SK-MEL-5 (cell line): ENCODE results near the gene FAS. TPM values are rescaled to one million over a fixed set of nuclear protein-coding genes. Genes with fewer than 3 reads are reported as not detected.
A peak's percentile ranks its signal among the peaks of the same experiment; 100 is the strongest.

Experiments used
- DNase-seq: peaks from one replicate; pipeline ENCODE4 v3.0.0-alpha.2; 2016; ENCODE audit warnings: low read depth, low spot score
- in situ Hi-C: cut with HindIII; loops from 2 replicates; pipeline ENCODE4 v1.10.0; 2016; ENCODE audit warnings: low sequenced_read_pairs, high pct_unique_total_duplicates, low pct_unique_long_range_greater_than_20kb
- polyA plus RNA-seq, 2 experiments: library from polyadenylated mRNA; depleted of rRNA; stranded (reverse); fragments of >200 nt; gene quantifications; 2 replicates each; pipeline ENCODE4 v1.2.3, GENCODE V29; 2015
- total RNA-seq: library from RNA; depleted of rRNA; stranded (reverse); fragments of >200 nt; shearing (Covaris generic); gene quantifications from 2 replicates; pipeline ENCODE4 v1.2.3, GENCODE V29; 2014; rRNA removed

Gene FAS
- 3.4 and 7.3 TPM in 2 replicates for total RNA-seq
- 2.9 and 3.8 TPM in 2 replicates for polyA plus RNA-seq (2015; cell fraction: cytosol; rRNA removed)
- polyA plus RNA-seq (2015; cell fraction: nucleus; rRNA removed), result 3.7 and 8.4 TPM in 2 replicates

DNA sequence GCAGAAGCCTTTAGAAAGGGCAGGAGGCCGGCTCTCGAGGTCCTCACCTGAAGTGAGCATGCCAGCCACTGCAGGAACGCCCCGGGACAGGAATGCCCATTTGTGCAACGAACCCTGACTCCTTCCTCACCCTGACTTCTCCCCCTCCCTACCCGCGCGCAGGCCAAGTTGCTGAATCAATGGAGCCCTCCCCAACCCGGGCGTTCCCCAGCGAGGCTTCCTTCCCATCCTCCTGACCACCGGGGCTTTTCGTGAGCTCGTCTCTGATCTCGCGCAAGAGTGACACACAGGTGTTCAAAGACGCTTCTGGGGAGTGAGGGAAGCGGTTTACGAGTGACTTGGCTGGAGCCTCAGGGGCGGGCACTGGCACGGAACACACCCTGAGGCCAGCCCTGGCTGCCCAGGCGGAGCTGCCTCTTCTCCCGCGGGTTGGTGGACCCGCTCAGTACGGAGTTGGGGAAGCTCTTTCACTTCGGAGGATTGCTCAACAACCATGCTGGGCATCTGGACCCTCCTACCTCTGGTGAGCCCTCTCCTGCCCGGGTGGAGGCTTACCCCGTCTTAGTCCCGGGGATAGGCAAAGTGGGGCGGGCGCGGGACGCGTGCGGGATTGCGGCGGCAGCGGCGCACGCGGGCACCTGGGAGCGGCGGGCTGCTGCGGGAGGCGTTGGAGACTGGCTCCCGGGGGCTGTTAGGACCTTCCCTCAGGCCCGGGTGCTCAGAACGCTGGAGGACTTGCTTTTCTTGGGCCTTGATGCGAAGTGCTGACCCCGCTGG lies at the start of gene FAS:
Gene FAS, plus strand, starts transcription at position 415 of the 777 bp plus-strand sequence. Its CDS starts 79 bp downstream, at position 494.
- in situ Hi-C loops, result no loop called here

GRCh38 chr10:88941026-88941425 lies 49.6 kb upstream of the FAS start:
- no peak for DNase-seq
- in situ Hi-C loops, result no loop called here

More for the DNA sequence above, at the start of gene FAS:
- peak; percentile 22 for DNase-seq

DNA sequence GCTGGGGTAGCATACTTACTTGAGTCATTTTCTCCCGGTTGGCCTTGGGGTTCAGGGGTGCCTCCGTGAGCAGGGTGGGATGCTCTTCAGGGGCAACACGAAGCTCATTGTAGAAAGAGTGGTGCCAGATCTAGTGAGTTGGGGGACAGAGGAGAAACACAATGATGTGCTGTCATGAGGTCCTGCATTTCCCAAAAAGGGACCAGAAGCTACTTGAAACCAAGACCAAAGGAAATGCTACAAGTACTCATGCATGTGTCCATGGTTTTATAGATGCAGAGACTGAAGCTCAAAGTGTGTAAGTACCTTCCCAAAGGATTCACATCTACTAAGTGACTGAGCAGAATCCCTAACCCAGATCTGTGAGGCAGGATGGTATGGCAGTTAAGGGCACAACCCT lies 46.8 kb upstream of the FAS start:
- no peak for DNase-seq
- in situ Hi-C loops, result no loop called here

- DNase-seq, result no peak
- in situ Hi-C loops, result no loop called here
These were observed 45.8 kb upstream of the FAS start for GRCh38 chr10:88944813-88945212.

DNA sequence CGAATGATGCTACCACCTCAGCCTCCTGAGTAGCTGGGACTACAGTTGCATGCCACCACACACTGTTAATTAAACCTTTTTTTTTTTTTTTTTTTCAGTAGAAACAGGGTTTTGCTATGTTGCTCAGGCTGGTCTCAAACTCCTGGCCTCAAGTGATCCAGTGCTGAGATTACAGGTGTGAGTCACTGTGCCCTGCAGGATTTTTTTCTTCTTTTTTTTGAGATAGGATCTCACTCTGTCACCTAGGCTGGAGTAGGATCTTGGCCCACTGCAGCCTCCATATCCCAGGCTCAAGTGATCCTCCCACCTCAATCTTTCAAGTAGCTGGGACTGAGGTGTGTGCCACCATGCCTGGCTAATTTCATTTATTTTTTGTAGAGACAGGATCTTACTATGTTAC lies 44.4 kb upstream of the FAS start:
- no peak for DNase-seq
- in situ Hi-C loops, result no loop called here

- no peak for DNase-seq
- in situ Hi-C loops, result no loop called here
These were observed 43.5 kb upstream of the FAS start for GRCh38 chr10:88946965-88947590.

DNA sequence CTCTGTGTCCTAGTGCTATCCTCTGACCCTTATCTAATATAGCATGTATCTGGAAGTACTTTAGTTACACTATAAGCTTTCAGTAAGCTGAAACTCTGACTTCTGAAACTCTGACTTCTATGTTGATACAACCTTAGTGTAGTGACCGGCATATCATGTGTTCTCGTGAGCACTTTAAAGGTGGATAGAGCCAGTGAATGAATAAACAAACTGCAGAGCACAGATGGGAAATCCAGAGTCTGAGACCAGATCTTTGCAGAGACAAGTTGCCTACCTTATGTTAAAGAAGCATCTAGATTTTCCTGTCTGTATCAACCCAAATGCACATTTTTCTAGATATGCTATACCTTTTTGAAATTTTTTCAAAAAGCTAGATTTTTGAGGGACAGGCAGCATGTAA lies 41.5 kb upstream of the FAS start:
- in situ Hi-C loops, result no loop called here
- DNase-seq, result no peak

GRCh38 chr10:88949912-88950837 lies 40.4 kb upstream of the FAS start:
- DNase-seq, result no peak
- in situ Hi-C loops, result no loop called here

- in situ Hi-C loops, result no loop called here
- no peak for DNase-seq
These were observed 37.9 kb upstream of the FAS start, which contains the start of gene ACTA2 for GRCh38 chr10:88952647-88953111. Gene ACTA2 (minus strand): TSS chr10:88952773. CDS start chr10:88948930, 3,843 bp downstream.

DNA sequence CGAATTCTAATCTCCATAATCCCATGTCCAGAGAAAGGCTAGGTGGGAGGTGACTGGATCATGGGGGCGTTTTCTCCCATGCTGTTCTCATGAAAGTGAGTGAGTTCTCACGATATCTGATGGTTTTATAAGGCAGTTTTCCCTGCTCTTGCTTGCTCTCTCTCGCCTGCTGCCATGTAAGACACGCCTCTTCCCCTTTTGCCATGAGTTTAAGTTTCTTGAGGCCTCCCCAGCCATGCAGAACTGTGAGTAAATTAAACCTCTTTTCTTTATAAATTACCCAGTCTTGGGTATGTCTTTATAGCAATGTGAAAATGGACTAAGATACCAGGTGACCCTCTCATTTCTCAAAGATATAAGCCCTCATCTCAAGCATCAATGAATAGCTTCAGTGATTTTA lies 36.9 kb upstream of the FAS start:
- in situ Hi-C loops, result no loop called here
- no peak for DNase-seq

DNA sequence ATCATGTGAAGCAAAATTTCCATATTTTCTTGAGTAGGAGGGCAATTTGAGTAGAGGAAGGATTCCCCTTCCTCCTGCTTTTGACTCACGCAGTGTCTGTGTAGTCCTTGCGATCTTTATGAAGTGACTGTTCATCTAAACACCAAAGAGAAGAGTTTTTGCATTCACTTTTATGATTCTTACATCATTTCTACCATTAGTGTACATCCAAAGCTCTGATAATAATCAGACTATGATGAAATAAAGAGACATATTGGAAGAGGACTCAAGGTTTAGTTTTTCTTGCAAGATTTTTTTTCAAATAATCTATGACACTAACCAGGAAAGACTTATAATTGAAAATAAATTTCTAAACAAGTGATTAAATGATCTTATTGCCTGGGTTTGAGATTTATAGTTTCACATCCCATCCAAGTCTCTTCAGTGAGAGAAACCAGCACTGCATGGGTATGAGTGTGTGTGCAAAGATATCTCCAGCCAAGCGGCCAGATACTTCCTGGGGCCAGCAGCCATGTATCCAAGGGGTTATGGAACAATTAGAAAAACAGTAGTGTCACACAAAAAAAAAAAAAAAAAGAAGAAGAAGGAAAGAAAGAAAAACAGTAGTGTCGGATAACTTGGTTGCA lies 36.0 kb upstream of the FAS start:
- DNase-seq, result no peak
- in situ Hi-C loops, result no loop called here

- in situ Hi-C loops, result no loop called here
- DNase-seq, result no peak
These were observed 33.2 kb upstream of the FAS start for GRCh38 chr10:88957381-88957780.

DNA sequence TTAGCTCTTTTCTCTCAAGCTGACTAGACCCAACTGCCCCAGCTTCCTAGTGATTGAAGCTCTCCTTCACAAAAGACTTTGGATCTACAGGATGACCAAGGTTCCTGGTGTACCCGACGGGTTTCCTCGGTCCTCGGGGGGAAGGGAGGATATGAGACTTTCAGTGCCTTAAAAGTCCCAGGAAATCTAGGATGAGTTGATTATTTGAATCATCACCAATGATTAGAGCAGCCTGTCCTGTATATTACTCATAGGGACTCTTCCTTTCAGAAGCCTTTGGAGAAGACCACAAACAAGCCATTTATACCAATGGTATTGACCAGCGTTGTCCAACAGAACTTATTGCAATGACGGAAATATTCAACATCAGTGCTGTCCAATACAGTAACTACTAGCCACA lies 31.9 kb upstream of the FAS start:
- DNase-seq, result no peak
- in situ Hi-C loops, result no loop called here

- in situ Hi-C loops, result no loop called here
- DNase-seq, result no peak
These were observed 29.8 kb upstream of the FAS start for GRCh38 chr10:88960802-88961201.

GRCh38 chr10:88961266-88961665 lies 29.3 kb upstream of the FAS start:
- in situ Hi-C loops, result no loop called here
- DNase-seq, result no peak

DNA sequence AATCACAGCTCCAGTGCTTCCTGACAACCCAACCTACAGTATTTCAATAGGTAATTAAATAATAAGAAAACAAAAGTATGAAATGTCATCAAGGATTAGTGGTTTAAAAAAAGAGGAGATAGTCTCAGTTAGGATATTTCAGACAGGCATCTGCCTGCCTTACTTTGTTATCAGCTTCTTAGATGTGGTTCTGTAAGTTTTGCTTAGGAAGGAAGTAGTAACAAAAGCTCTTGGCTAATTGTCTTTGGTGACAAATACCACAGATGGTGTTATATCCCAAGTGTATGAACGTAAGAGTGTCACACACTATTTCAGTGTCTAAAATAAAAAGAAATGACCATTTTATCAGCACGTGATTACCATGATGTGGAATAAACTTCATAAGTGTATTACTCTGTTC lies 28.3 kb upstream of the FAS start:
- no peak for DNase-seq
- in situ Hi-C loops, result no loop called here

DNA sequence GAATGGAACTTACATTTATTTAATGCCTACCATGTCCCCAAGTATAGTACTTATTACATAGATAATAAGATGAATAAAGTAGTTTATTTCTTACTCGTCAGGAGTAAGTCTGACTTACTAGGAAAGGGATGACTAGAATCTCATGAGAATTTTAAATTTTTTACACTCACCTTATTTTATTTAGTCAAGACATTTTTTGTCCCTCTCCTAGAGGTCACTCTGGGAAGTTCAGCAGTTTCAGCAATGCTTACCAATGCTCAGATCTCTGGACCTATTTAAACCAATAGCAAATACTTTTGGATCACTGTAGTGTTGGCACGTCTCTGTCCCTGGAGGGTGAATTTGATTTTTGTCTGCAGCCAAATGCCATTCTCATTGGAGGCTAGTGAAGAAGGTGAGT lies 27.3 kb upstream of the FAS start:
- DNase-seq, result no peak
- in situ Hi-C loops, result no loop called here
